KOPT-K1 (cell line): ENCODE measurements around the gene RAB8B.

Experiments
- H3K27ac ChIP-seq: fragments of 200-600 bp; sonication (generic); 2 replicates; pipeline ENCODE4 v1.5.1; 2016; ENCODE audit warnings: antibody characterized with exemption, mild to moderate bottlenecking, low read depth, low read length; ENCODE audit not compliant: poor library complexity, severe bottlenecking
- H3K36me3 ChIP-seq: fragments of 200-600 bp; sonication (generic); 2 replicates; pipeline ENCODE4 v1.5.1; 2017; ENCODE audit warnings: antibody characterized with exemption, mild to moderate bottlenecking, low read length, moderate library complexity; ENCODE audit not compliant: insufficient read depth
- H3K9me3 ChIP-seq: fragments of 200-600 bp; sonication (generic); 2 replicates; pipeline ENCODE4 v1.5.1; 2017; ENCODE audit warnings: antibody characterized with exemption, low read length, mild to moderate bottlenecking; ENCODE audit not compliant: insufficient read depth, poor library complexity, severe bottlenecking

RAB8B gene

GRCh38 chr15:63308947-63309346 lies 119.5 kb downstream of the RAB8B start:
- H3K36me3 ChIP-seq = peaks cover 5% of the 10 kb centered on the region; the same call in 1 of the 2 replicates
- no peak overlapping the region for H3K27ac ChIP-seq
- no peaks in the 10 kb centered on the region for H3K9me3 ChIP-seq

GRCh38 chr15:63310646-63311045 lies 121.2 kb downstream of the RAB8B start:
- Histone ChIP-seq H3K36me3 (peaks cover 5% of the 10 kb centered on the region; the same call in 1 of the 2 replicates), H3K9me3 (no peaks in the 10 kb centered on the region), H3K27ac (no peak overlapping the region)

GRCh38 chr15:63312286-63312685 lies 122.9 kb downstream of the RAB8B start:
- H3K36me3 ChIP-seq = no peaks in the 10 kb centered on the region
- H3K27ac ChIP-seq = no peak overlapping the region
- no peaks in the 10 kb centered on the region for H3K9me3 ChIP-seq

GRCh38 chr15:63313825-63314224 lies 124.4 kb downstream of the RAB8B start:
- H3K27ac ChIP-seq = no peak overlapping the region
- H3K36me3 ChIP-seq = no peaks in the 10 kb centered on the region
- H3K9me3 ChIP-seq = no peaks in the 10 kb centered on the region

GRCh38 chr15:63314409-63314808 lies 125.0 kb downstream of the RAB8B start:
- Histone ChIP-seq H3K9me3 (no peaks in the 10 kb centered on the region), H3K36me3 (no peaks in the 10 kb centered on the region), H3K27ac (no peak overlapping the region)
